Nephron (organoid): Measurements from ENCODE around the gene FPR3.

Experiments used
- H3K27ac Mint-ChIP-seq, 3 experiments: 2 replicates each; pipeline ENCODE4 v1.8.0; 2020; ENCODE audit warnings: mixed read lengths in 3 of 3, mild to moderate bottlenecking in 2 of 3, moderate library complexity in 1 of 3
- H3K27me3 Mint-ChIP-seq: 2 replicates; pipeline ENCODE4 v1.8.0; 2021; ENCODE audit warnings: low read depth, mild to moderate bottlenecking, moderate library complexity, mixed read lengths
- H3K36me3 Mint-ChIP-seq: 2 replicates; pipeline ENCODE4 v1.8.0; 2020; ENCODE audit warnings: low read depth, mixed read lengths
- H3K4me1 Mint-ChIP-seq: 2 replicates; pipeline ENCODE4 v1.8.0; 2020; ENCODE audit warnings: mixed read lengths
- H3K4me3 Mint-ChIP-seq, 3 experiments: 2 replicates each; pipeline ENCODE4 v1.8.0; 2020; ENCODE audit warnings: mild to moderate bottlenecking in 3 of 3, mixed read lengths in 3 of 3, moderate library complexity in 2 of 3
- H3K9me3 Mint-ChIP-seq: 2 replicates; pipeline ENCODE4 v1.8.0; 2020; ENCODE audit warnings: mixed read lengths
- CTCF ChIP-seq, 3 experiments: fragments of 200-600 bp; sonication (generic); IDR thresholded peaks; one replicate each; pipeline ENCODE4 v1.5.0; 2021; ENCODE audit warnings: antibody characterized with exemption in 3 of 3; ENCODE audit not compliant: unreplicated experiment in 3 of 3

Gene FPR3

DNA sequence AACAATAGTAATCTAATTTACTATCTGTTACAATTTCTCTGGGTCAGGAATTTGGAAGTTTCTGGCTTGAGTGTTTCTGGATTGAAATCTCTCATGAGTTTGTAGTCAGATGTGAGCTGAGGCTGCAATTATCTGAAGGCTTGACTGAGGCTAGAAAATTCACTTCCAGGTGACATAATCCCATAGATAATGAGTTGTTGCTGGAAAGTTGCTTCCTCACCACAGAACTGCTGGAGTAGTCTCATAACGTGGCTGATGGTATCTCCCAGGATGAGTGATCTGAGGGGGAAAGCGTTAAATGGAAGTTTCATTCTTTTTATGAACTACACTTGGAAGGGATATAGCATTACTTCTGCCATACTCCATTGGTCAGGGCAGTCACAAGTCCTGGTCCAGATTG, 15.3 kb upstream of the FPR3 start:
- Mint-ChIP-seq H3K9me3 (no peaks in the 10 kb centered on the region), H3K36me3 (no peaks in the 10 kb centered on the region), H3K27me3 (peaks cover 29% of the 10 kb centered on the region), H3K4me3 (no peak overlapping the region), H3K27ac (no peak overlapping the region), H3K4me1 (no peaks in the 10 kb centered on the region)
- no peak for TF ChIP-seq CTCF (IDR thresholded peaks at IDR 0.05; ENCODE audit: unreplicated experiment in 3 of 3)

DNA sequence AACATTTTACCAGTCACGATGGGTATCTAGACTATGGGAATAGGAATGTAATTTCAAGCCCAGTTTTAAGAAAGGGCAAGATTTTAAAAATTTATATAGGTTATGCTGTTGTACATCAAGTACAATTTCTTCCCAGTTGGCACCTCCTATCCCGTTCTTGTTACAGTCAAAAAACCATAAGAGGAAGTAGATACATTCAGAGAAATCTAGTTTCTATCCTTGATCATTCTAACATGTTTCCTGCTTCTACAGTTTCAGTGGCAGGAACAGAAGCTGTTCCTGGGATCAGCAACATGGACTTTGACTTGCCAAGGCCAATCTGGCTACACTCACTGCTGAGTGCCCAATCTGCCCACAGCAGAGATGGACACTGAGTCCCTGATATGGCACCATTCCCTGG, 14.7 kb upstream of the FPR3 start:
- TF ChIP-seq CTCF (IDR thresholded peaks at IDR 0.05; ENCODE audit: unreplicated experiment in 3 of 3) = no peak
- Mint-ChIP-seq H3K27me3 (peaks cover 28% of the 10 kb centered on the region), H3K27ac (no peak overlapping the region), H3K4me1 (no peaks in the 10 kb centered on the region), H3K4me3 (no peak overlapping the region), H3K36me3 (no peaks in the 10 kb centered on the region), H3K9me3 (no peaks in the 10 kb centered on the region)

GRCh38 chr19:51781999-51782398, 13.0 kb upstream of the FPR3 start:
- Mint-ChIP-seq H3K9me3 (no peaks in the 10 kb centered on the region), H3K4me3 (no peak overlapping the region), H3K27me3 (peaks cover 21% of the 10 kb centered on the region), H3K4me1 (no peaks in the 10 kb centered on the region), H3K27ac (no peak overlapping the region), H3K36me3 (no peaks in the 10 kb centered on the region)
- TF ChIP-seq CTCF (IDR thresholded peaks at IDR 0.05; ENCODE audit: unreplicated experiment in 3 of 3) = no peak

DNA sequence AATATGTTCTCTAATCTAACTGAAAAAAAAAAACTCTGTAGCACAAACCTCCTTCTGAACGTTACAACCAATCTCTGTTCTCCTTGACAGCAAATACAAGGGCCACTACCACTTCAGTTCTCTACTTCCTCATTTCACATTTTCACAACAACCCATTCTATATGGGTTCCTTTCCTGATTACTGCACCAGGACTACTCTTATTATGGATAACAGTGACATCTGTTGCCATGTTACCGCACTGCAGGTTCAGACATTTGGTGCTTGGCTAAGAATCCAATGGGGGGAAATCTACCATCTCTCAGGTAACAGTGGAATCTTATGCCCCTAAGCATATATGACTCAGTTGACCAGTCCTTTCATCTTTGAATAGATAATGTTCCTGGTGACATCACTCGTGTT, 11.6 kb upstream of the FPR3 start:
- peaks cover 4% of the 10 kb centered on the region for H3K9me3 Mint-ChIP-seq
- no peak for TF ChIP-seq CTCF (IDR thresholded peaks at IDR 0.05; ENCODE audit: unreplicated experiment in 3 of 3)
- no peaks in the 10 kb centered on the region for H3K36me3 Mint-ChIP-seq
- no peak overlapping the region for H3K27ac Mint-ChIP-seq
- H3K4me3 Mint-ChIP-seq = no peak overlapping the region
- peaks cover 16% of the 10 kb centered on the region for H3K27me3 Mint-ChIP-seq
- no peaks in the 10 kb centered on the region for H3K4me1 Mint-ChIP-seq

DNA sequence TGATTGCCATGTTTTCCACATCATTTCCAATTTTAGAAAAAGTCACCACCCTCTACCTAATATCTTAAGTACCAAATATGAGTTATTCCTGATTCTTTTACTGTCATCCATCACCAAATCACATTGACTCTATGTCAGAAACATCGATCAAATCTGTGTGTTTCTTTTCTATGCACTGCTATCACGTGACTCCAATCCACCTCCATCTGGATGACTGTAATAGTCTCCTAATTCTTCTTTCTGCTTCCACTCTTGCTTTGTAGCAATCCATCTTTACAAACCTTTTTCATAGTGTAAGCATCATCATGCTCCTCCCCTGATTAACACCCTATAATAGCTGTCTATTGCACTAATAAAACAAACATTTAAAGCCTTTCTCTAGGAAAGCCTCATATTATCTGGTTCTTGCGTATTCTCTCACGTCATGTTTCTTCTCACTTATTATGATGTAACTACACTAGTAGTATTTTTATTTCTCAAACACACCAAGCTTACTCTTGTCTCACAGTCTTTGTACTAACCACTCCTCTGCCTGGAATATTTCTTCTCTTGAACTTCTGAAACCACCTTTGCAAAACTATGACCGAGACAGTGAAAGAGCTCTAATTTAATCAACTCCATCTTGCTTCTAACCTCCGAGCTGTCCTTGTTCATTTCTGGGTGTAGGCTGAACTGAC, 10.7 kb upstream of the FPR3 start:
- H3K4me1 Mint-ChIP-seq = no peaks in the 10 kb centered on the region
- peaks cover 13% of the 10 kb centered on the region for H3K27me3 Mint-ChIP-seq
- no peak overlapping the region for H3K4me3 Mint-ChIP-seq
- no peak overlapping the region for H3K27ac Mint-ChIP-seq
- H3K9me3 Mint-ChIP-seq = peaks cover 7% of the 10 kb centered on the region
- H3K36me3 Mint-ChIP-seq = no peaks in the 10 kb centered on the region
- TF ChIP-seq CTCF (IDR thresholded peaks at IDR 0.05; ENCODE audit: unreplicated experiment in 3 of 3) = no peak

DNA sequence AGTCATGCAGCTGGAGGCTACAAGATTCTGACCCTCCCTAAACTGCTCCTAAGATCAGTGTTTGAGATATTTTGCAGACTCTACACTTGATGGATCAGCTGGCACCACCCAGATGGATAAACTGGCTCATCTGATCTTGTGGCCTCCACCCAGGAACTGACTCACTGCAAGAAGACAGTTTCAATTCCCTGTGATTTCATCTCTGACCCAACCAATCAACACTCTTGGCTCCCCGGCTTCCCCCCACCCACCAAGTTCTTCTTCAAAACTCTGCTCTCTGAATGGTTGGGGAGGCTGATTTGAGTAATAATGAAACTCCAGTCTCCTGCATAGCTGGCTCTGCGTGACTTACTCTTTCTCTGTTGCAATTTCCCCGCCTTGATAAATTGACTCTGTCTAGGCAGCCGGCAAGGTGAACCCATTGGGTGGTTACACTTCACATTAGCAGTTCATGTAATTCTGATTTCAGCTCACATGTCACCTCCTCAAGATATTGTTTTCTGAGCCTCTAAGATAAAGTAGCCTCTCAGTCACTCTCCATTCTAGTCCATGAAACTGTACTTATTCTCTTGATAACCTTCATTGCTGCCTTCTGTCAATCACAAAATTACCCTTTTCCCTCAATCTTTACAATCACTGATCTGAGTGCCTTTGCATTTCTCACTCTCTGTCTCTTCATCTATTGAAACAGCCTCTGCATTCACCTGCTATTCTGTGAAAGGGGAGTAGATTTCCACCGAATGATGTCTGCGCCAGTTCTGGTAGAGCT, 9.9 kb upstream of the FPR3 start:
- Mint-ChIP-seq H3K36me3 (no peaks in the 10 kb centered on the region), H3K27ac (no peak overlapping the region), H3K27me3 (peaks cover 7% of the 10 kb centered on the region), H3K9me3 (peaks cover 7% of the 10 kb centered on the region), H3K4me1 (no peaks in the 10 kb centered on the region), H3K4me3 (no peak overlapping the region)
- no peak for TF ChIP-seq CTCF (IDR thresholded peaks at IDR 0.05; ENCODE audit: unreplicated experiment in 3 of 3)
